Ascending aorta (tissue), 2 donors: ENCODE measurements around the gene GRIP1. TPM values are rescaled to one million over a fixed set of nuclear protein-coding genes. Genes with fewer than 3 reads are reported as not detected.

Experiments used
- DNase-seq, 2 donors: peaks; one replicate each; pipeline ENCODE4 v3.0.0-alpha.2; 2019; ENCODE audit warnings: low spot score in 2 of 2
- H3K27ac ChIP-seq, 2 donors: fragments of 200-600 bp; sonication (generic); one replicate each; pipeline ENCODE4 v1.5.1; 2016 to 2017; ENCODE audit warnings: mild to moderate bottlenecking in 1 of 2
- H3K27me3 ChIP-seq: fragments of 200-600 bp; sonication (generic); one replicate; pipeline ENCODE4 v1.5.1; 2017
- H3K36me3 ChIP-seq, 2 donors: fragments of 200-600 bp; sonication (generic); one replicate each; pipeline ENCODE4 v1.5.1; 2016
- H3K4me1 ChIP-seq, 2 donors: fragments of 200-600 bp; sonication (generic); one replicate each; pipeline ENCODE4 v1.5.1; 2016 to 2017; ENCODE audit warnings: mild to moderate bottlenecking in 1 of 2
- H3K4me3 ChIP-seq, 2 donors: fragments of 200-600 bp; sonication (generic); one replicate each; pipeline ENCODE4 v1.5.1; 2016 to 2017; ENCODE audit warnings: mild to moderate bottlenecking in 1 of 2
- H3K9me3 ChIP-seq, 2 donors: fragments of 200-600 bp; sonication (generic); one replicate each; pipeline ENCODE4 v1.5.1; 2016
- intact Hi-C: fragments of 100-400 bp; cut with DNase I; formaldehyde crosslinking; loops from one replicate; pipeline ENCODE4 v1.15.1; 2023
- total RNA-seq: library from RNA; depleted of rRNA; stranded (reverse); fragments of >200 nt; gene quantifications from one replicate; pipeline ENCODE4 v1.1.0, GENCODE V29; 2016
- TF ChIP-seq, protein P1 (sequence below), 3 experiments: fragments of 200-600 bp in 2 of 3; fragments of 450-650 bp in 1 of 3; sonication (generic) in 2 of 3; IDR thresholded peaks; one replicate each; pipeline ENCODE4 v1.5.1; 2016 to 2019; ENCODE audit warnings: antibody characterized with exemption in 3 of 3, mild to moderate bottlenecking in 1 of 3, moderate library complexity in 1 of 3

The GRIP1 gene
- total RNA-seq, 1 donor from 2014 or later: not detected

DNA sequence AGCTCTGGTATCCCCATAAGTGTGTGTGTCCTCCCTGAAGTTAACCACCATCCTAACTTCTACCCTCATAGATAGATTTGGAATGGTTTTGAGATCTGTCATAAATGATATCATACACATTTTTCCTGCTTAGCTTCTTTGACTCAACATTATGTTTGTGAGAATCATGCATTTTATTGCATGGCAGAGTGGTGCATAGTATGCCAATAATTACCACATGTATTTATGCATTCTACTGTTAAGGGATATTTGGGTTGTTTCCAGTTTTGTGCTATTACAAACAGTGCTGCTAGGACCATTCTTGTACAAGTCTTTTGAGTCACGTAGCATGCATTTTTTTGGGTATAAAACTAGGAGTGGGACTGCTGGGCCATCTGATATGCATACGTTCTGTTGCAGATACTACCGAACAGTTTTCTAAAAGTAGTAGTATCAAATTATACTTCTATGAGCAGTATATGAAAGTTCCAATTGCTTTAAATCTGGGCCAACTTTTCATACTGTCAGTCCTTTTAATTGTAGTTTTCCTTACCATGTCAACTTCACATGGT is 13.4 kb downstream of the GRIP1 start:
- H3K27ac ChIP-seq: no peak overlapping the region
- TF ChIP-seq, protein P1, sequence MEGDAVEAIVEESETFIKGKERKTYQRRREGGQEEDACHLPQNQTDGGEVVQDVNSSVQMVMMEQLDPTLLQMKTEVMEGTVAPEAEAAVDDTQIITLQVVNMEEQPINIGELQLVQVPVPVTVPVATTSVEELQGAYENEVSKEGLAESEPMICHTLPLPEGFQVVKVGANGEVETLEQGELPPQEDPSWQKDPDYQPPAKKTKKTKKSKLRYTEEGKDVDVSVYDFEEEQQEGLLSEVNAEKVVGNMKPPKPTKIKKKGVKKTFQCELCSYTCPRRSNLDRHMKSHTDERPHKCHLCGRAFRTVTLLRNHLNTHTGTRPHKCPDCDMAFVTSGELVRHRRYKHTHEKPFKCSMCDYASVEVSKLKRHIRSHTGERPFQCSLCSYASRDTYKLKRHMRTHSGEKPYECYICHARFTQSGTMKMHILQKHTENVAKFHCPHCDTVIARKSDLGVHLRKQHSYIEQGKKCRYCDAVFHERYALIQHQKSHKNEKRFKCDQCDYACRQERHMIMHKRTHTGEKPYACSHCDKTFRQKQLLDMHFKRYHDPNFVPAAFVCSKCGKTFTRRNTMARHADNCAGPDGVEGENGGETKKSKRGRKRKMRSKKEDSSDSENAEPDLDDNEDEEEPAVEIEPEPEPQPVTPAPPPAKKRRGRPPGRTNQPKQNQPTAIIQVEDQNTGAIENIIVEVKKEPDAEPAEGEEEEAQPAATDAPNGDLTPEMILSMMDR (IDR thresholded peaks at IDR 0.05): no peak
- H3K4me3 ChIP-seq: no peak overlapping the region
- no peaks in the 10 kb centered on the region for H3K36me3 ChIP-seq
- H3K9me3 ChIP-seq: no peaks in the 10 kb centered on the region
- DNase-seq: no peak
- intact Hi-C loops: no loop called here
- no peaks in the 10 kb centered on the region for H3K4me1 ChIP-seq
- no peaks in the 10 kb centered on the region for H3K27me3 ChIP-seq

DNA sequence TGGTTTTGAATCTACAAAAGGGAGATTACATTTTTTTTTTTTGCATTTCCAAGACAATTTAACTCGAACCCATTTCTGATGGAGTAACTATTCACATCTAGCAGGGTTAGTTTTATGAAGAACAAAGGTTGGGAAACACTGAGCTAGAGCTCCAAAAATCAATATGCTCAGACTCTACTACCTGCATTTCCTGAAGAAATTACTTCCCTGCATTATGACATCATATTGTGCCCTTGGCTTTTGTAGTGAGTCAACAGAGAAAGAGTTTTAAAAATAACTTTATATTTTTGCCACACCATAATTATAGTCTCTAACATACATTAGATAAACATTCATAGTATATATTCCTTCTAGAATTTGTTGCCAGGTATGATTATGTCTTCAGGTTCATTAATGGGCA is 14.8 kb downstream of the GRIP1 start:
- no peaks in the 10 kb centered on the region for H3K9me3 ChIP-seq
- no peak for DNase-seq
- H3K36me3 ChIP-seq: no peaks in the 10 kb centered on the region
- H3K4me1 ChIP-seq: no peaks in the 10 kb centered on the region
- intact Hi-C loops: no loop called here
- no peak overlapping the region for H3K4me3 ChIP-seq
- TF ChIP-seq, protein P1 (IDR thresholded peaks at IDR 0.05): no peak
- no peaks in the 10 kb centered on the region for H3K27me3 ChIP-seq
- no peak overlapping the region for H3K27ac ChIP-seq

DNA sequence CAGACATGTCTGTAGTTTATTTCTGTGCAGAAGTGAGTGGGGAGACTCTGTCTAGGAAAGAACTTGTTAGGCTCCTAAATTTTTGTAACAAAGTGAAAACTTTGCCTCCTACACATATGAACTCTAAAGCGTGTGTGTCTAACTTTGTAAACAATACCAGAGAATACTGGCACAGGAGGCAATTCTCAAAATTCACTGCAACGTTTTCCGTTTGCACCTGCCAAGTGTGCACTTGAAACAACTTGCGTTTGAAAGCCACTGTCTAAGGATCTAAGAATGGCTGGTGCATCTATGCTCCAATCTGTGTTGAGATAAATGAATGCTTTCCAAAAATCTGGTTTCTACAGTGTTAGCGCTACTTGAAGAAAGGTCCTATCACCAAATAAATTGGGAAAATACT is 15.3 kb downstream of the GRIP1 start:
- Histone ChIP-seq H3K4me3 (no peak overlapping the region), H3K36me3 (no peaks in the 10 kb centered on the region), H3K27me3 (no peaks in the 10 kb centered on the region), H3K9me3 (no peaks in the 10 kb centered on the region), H3K27ac (no peak overlapping the region), H3K4me1 (no peaks in the 10 kb centered on the region)
- intact Hi-C loops: no loop called here
- no peak for DNase-seq
- TF ChIP-seq, protein P1 (IDR thresholded peaks at IDR 0.05): no peak

DNA sequence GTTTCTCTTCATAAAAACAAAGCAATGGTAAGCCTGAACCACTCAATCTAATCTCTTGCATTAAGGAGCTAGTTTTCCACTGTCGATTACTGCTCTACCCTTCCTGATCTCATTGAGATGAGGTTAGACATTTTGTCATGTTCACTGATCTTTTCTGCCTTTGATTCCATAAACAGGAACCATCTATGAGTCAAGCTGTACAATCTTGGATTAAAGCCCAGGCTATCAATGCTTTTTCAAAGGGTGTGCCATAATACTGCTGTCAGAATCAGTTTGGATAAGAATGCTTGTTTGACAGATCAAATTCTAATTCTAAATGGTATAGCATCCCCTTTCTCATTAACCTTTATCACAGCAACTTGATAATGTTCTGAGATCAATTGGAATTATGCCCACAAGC is 16.1 kb downstream of the GRIP1 start:
- no peak overlapping the region for H3K27ac ChIP-seq
- no peak overlapping the region for H3K4me3 ChIP-seq
- no peaks in the 10 kb centered on the region for H3K36me3 ChIP-seq
- TF ChIP-seq, protein P1 (IDR thresholded peaks at IDR 0.05): no peak
- no peaks in the 10 kb centered on the region for H3K4me1 ChIP-seq
- H3K9me3 ChIP-seq: no peaks in the 10 kb centered on the region
- intact Hi-C loops: no loop called here
- DNase-seq: no peak
- H3K27me3 ChIP-seq: no peaks in the 10 kb centered on the region

DNA sequence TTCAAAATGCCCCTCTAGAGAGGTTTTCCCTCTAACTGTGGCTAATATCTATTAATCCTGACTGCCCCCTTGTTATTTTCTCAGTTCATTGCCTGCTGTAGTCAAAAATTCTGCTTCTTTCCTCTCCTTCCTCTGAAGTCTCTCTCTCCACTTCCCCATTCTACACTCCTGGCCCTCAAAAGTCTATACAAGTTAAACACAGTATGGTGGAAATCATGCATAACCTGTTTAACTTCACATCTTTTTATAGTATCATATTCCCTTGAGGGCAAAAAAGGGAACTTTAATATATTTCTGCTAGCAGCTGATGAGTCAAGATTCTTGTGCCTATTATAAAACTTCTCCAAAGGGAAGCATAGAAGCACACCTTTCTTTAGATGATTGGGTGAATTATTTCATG is 16.7 kb downstream of the GRIP1 start:
- DNase-seq: no peak
- H3K4me3 ChIP-seq: no peak overlapping the region
- H3K9me3 ChIP-seq: no peaks in the 10 kb centered on the region
- TF ChIP-seq, protein P1 (IDR thresholded peaks at IDR 0.05): no peak
- no peak overlapping the region for H3K27ac ChIP-seq
- no peaks in the 10 kb centered on the region for H3K27me3 ChIP-seq
- no peaks in the 10 kb centered on the region for H3K4me1 ChIP-seq
- no peaks in the 10 kb centered on the region for H3K36me3 ChIP-seq
- intact Hi-C loops: no loop called here

DNA sequence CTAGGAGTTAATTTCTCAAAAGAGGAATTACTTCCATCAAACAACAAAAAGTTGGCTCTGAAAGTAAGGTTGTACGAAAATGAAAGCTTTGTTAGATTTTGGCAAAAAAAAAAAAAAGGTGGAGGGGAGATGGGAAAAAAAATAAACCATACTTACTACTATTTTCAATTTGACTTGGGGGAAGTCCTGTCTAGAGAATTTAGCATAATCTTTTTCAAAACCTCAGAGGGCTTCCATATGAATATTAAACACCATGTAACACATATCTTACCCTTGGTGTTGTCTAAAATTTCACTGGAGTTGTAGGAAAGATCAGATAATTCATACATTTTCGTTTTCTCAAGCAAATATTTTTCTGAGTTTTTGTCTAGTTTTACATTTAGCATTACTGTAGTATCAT is 17.5 kb downstream of the GRIP1 start:
- H3K27me3 ChIP-seq: no peaks in the 10 kb centered on the region
- no peak overlapping the region for H3K27ac ChIP-seq
- no peaks in the 10 kb centered on the region for H3K9me3 ChIP-seq
- no peak for DNase-seq
- no peak overlapping the region for H3K4me3 ChIP-seq
- H3K36me3 ChIP-seq: no peaks in the 10 kb centered on the region
- TF ChIP-seq, protein P1 (IDR thresholded peaks at IDR 0.05): no peak
- no peaks in the 10 kb centered on the region for H3K4me1 ChIP-seq
- intact Hi-C loops: no loop called here
